Naive thymus-derived CD8-positive, alpha-beta T cell (primary cell): ENCODE measurements around the gene DIO1. TPM values are rescaled to one million over a fixed set of nuclear protein-coding genes. Genes with fewer than 3 reads are reported as not detected.

ENCODE experiments used
- ATAC-seq, 2 donors: fragments of 150-1000 bp; cut with Tn5 transposase in 1 of 2; sonication (Bioruptor Pico), chemical (Tn5 transposase) in 1 of 2; 1 replicate in 1 of 2; 2 replicates in 1 of 2; pipeline ENCODE4 v1.10.0; 2021; ENCODE audit warnings: mild to moderate bottlenecking in 2 of 2, moderate library complexity in 2 of 2
- POLR2A ChIA-PET: fragments of 350-600 bp; sonication (Branson Sonifier 250); formaldehyde crosslinking; loops from one replicate; lab custom pipeline; 2021; ENCODE audit warnings: antibody characterized with exemption; lab: Charles Lee
- DNase-seq, 10 donors: peaks; one replicate each; pipeline versions ENCODE4 v3.0.0 to v3.0.0-alpha.2; 2020 to 2022
- H3K27ac Mint-ChIP-seq, 10 donors: one replicate each; pipeline ENCODE4 v1.8.0; 2020 to 2022; ENCODE audit warnings: mild to moderate bottlenecking in 10 of 10, mixed read lengths in 10 of 10, moderate library complexity in 4 of 10, inconsistent platforms in 1 of 10
- H3K27me3 Mint-ChIP-seq, 5 donors: one replicate each; pipeline ENCODE4 v1.8.0; 2021 to 2022; ENCODE audit warnings: mixed read lengths in 5 of 5
- H3K36me3 Mint-ChIP-seq, 3 donors: one replicate each; pipeline ENCODE4 v1.8.0; 2020 to 2022; ENCODE audit warnings: mixed read lengths in 3 of 3, mild to moderate bottlenecking in 2 of 3, inconsistent platforms in 1 of 3
- H3K4me1 Mint-ChIP-seq, 4 donors: one replicate each; pipeline ENCODE4 v1.8.0; 2021 to 2022; ENCODE audit warnings: mixed read lengths in 4 of 4
- H3K4me3 Mint-ChIP-seq, 10 donors: one replicate each; pipeline ENCODE4 v1.8.0; 2020 to 2022; ENCODE audit warnings: mild to moderate bottlenecking in 10 of 10, mixed read lengths in 10 of 10, moderate library complexity in 6 of 10, inconsistent platforms in 1 of 10
- H3K9me3 Mint-ChIP-seq, 9 donors: one replicate each; pipeline ENCODE4 v1.8.0; 2020 to 2022; ENCODE audit warnings: mixed read lengths in 9 of 9, mild to moderate bottlenecking in 3 of 9, inconsistent platforms in 1 of 9, moderate library complexity in 1 of 9
- polyA plus RNA-seq, 3 donors: library from polyadenylated mRNA; unstranded; fragments of 300-500 nt; fragmentation: Illumina TruSeq; gene quantifications; one replicate each; pipeline ENCODE4 v1.2.3, GENCODE V29; 2021
- total RNA-seq, 8 experiments: library from RNA in 2 of 8; stranded (reverse) in 2 of 8; gene quantifications; one replicate each; pipeline ENCODE4 v1.2.3 and lab custom pipeline; 2021 to 2026

DIO1 gene
- total and polyA plus RNA-seq, 5 experiments from 2014 or later: not detected

- POLR2A ChIA-PET: interaction anchor here (0.9 to 1.7 kb wide), 2 partner anchors 11 to 100 kb away, joined by 3 to 6 read pairs; no protein-coding TSS in a partner anchor
- peaks cover 0 to 53% (median 15%) of the 10 kb centered on the region in 3 donors for H3K36me3 Mint-ChIP-seq
- peaks cover 0 to 8% (median 6%) of the 10 kb centered on the region in 4 donors for H3K4me1 Mint-ChIP-seq
- DNase-seq (peak in 5 of 10 donors; percentile 26 to 64 (median 52)), ATAC-seq (peak; percentile 63)
- H3K9me3 Mint-ChIP-seq: no peaks in the 10 kb centered on the region
- H3K27ac Mint-ChIP-seq: no peak overlapping the region
- H3K27me3 Mint-ChIP-seq: no peaks in the 10 kb centered on the region
- H3K4me3 Mint-ChIP-seq: no peak overlapping the region
Observed at GRCh38 chr1:53959664-53960250, 65.8 kb downstream of the DIO1 start.

Other genes with a start within 250 kb of the DIO1 start
- not detected for gene GLIS1, start 155.0 kb upstream of the DIO1 start, total RNA-seq
- not detected for gene GLIS1, start 155.0 kb upstream of the DIO1 start, polyA plus RNA-seq
- gene NDC1, start 55.9 kb upstream of the DIO1 start, total RNA-seq: 10 to 100 TPM; 14.7 to 15.0 TPM
- 1 to 10 TPM; 5.8 to 6.4 (median 6.3) TPM for gene NDC1, start 55.9 kb upstream of the DIO1 start, polyA plus RNA-seq
- gene YIPF1, start 4.4 kb upstream of the DIO1 start, total RNA-seq: 10 to 100 TPM; 13.6 to 16.2 TPM
- 10 to 100 TPM; 22.3 to 25.6 (median 24.2) TPM for gene YIPF1, start 4.4 kb upstream of the DIO1 start, polyA plus RNA-seq
- gene IFT25, start 51.5 kb downstream of the DIO1 start, total RNA-seq: 10 to 100 TPM; 43.2 to 47.5 TPM
- 10 to 100 TPM; 34.9 to 53.7 (median 46.8) TPM for gene IFT25, start 51.5 kb downstream of the DIO1 start, polyA plus RNA-seq
- 1 to 10 TPM; 7.8 to 9.8 TPM for gene LRRC42, start 52.2 kb downstream of the DIO1 start, total RNA-seq
- gene LRRC42, start 52.2 kb downstream of the DIO1 start, polyA plus RNA-seq: 10 to 100 TPM in 1 of 3 donors, 1 to 10 TPM in 2; 9.1 to 10.5 (median 9.1) TPM
- gene LDLRAD1, start 124.0 kb downstream of the DIO1 start, total RNA-seq: not detected
- not detected for gene LDLRAD1, start 124.0 kb downstream of the DIO1 start, polyA plus RNA-seq
- gene TMEM59, start 159.0 kb downstream of the DIO1 start, total RNA-seq: 100 to 1,000 TPM; 198 to 201 TPM
- gene TMEM59, start 159.0 kb downstream of the DIO1 start, polyA plus RNA-seq: 100 to 1,000 TPM; 410 to 670 (median 489) TPM
- 10 to 100 TPM; 13.2 to 13.6 TPM for gene TCEANC2, start 159.4 kb downstream of the DIO1 start, total RNA-seq
- 1 to 10 TPM; 5.5 to 7.2 (median 6.6) TPM for gene TCEANC2, start 159.4 kb downstream of the DIO1 start, polyA plus RNA-seq